Body of pancreas (tissue), 4 donors: ENCODE data around the gene ARHGEF25. TPM values are rescaled to one million over a fixed set of nuclear protein-coding genes. Genes with fewer than 3 reads are reported as not detected.
A peak's percentile ranks its signal among the peaks of the same experiment; 100 is the strongest.

Experiments
- ATAC-seq: fragments of 150-250 bp; one replicate; pipeline ENCODE4 v1.9.1; 2016
- DNase-seq, 4 donors: peaks; one replicate each; pipeline ENCODE4 v3.0.0-alpha.2; 2019
- H3K27ac ChIP-seq, 4 donors: fragments of 200-600 bp; sonication (generic); 1 replicate in 3 of 4; 2 replicates in 1 of 4; pipeline versions ENCODE4 v1.5.1 to v1.6.1; 2016 to 2019; ENCODE audit warnings: mild to moderate bottlenecking in 1 of 4, mixed read lengths in 1 of 4, moderate library complexity in 1 of 4
- H3K27me3 ChIP-seq, 2 donors: fragments of 200-600 bp; sonication (generic); one replicate each; pipeline ENCODE4 v1.6.0; 2016; ENCODE audit warnings: mild to moderate bottlenecking in 1 of 2
- H3K36me3 ChIP-seq, 2 donors: fragments of 200-600 bp; sonication (generic); replicated peaks in 1 of 2; 2 replicates each; pipeline ENCODE4 v1.5.1; 2016; ENCODE audit warnings: low read depth in 2 of 2; ENCODE audit not compliant: insufficient read depth in 1 of 2
- H3K4me1 ChIP-seq: fragments of 200-600 bp; sonication (generic); one replicate; pipeline ENCODE4 v1.6.0; 2016
- H3K4me3 ChIP-seq, 2 donors: fragments of 200-600 bp; sonication (generic); 1 replicate in 1 of 2; 2 replicates in 1 of 2; pipeline ENCODE4 v1.5.1; 2016 to 2019
- H3K9me3 ChIP-seq, 3 donors: fragments of 200-600 bp; sonication (generic); 1 replicate in 2 of 3; 2 replicates in 1 of 3; pipeline ENCODE4 v1.5.1; 2016
- POLR2A ChIP-seq, 3 donors: fragments of 450-650 bp; IDR thresholded peaks; one replicate each; pipeline ENCODE4 v1.6.1; 2016; ENCODE audit warnings: antibody characterized with exemption in 3 of 3, mild to moderate bottlenecking in 2 of 3
- WGBS, 2 donors: methylation state at CpG; one replicate each; pipeline ENCODE4 v1.1.5; 2017; 5-methylcytosine and 5-hydroxymethylcytosine counted together
- intact Hi-C: fragments of 100-400 bp; cut with DNase I; formaldehyde crosslinking; loops from one replicate; pipeline ENCODE4 v1.15.1; 2023
- total RNA-seq, 2 donors: library from RNA; depleted of rRNA; stranded (reverse); fragments of >200 nt; gene quantifications; one replicate each; pipeline ENCODE4 v1.1.0, GENCODE V29; 2016
- TF ChIP-seq, protein P1 (sequence below), 7 experiments: fragments of 450-650 bp in 4 of 7; fragments of 200-600 bp in 3 of 7; sonication (generic) in 3 of 7; IDR thresholded peaks; one replicate each; pipeline ENCODE4 v1.5.1; 2016 to 2019; ENCODE audit warnings: antibody characterized with exemption in 7 of 7

The ARHGEF25 gene
- total RNA-seq, 2 donors from 2014 or later, result 10.1 to 10.9 TPM

DNA sequence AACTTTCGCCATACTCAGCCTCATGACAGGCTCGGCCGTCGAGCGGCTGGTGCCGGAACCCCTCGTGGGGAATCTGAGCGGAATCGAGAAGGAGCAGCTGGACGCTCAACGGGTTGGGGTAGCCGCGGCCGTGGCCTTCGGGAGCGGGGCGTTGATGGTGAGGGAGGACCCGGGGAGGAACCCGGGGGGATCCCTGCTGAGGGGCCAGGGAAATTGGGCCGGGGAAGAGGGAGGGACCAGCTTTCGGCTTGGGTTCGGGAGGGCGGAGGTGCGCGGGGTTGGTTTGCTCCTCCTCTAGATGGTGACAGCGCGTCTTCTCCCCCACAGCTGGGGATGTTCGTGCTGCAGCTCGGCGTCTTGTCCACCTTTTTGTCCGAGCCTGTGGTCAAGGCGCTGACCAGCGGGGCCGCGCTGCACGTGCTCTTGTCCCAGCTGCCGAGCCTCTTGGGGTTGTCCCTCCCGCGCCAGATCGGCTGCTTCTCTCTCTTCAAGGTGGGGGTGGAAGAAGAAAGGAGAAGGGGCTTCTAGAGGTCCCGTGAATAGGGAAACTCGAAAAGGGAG is 9.8 kb downstream of the ARHGEF25 start:
- DNase-seq, result peak in 1 of 4 donors; percentile 23
- Histone ChIP-seq H3K4me1 (peaks cover 21% of the 10 kb centered on the region), H3K27me3 (peaks cover 0 to 17% of the 10 kb centered on the region in 2 donors), H3K9me3 (no peaks in the 10 kb centered on the region), H3K36me3 (no peaks in the 10 kb centered on the region), H3K27ac (no peak overlapping the region), H3K4me3 (no peak overlapping the region)
- intact Hi-C loops, result no loop called here
- TF ChIP-seq, protein P1, sequence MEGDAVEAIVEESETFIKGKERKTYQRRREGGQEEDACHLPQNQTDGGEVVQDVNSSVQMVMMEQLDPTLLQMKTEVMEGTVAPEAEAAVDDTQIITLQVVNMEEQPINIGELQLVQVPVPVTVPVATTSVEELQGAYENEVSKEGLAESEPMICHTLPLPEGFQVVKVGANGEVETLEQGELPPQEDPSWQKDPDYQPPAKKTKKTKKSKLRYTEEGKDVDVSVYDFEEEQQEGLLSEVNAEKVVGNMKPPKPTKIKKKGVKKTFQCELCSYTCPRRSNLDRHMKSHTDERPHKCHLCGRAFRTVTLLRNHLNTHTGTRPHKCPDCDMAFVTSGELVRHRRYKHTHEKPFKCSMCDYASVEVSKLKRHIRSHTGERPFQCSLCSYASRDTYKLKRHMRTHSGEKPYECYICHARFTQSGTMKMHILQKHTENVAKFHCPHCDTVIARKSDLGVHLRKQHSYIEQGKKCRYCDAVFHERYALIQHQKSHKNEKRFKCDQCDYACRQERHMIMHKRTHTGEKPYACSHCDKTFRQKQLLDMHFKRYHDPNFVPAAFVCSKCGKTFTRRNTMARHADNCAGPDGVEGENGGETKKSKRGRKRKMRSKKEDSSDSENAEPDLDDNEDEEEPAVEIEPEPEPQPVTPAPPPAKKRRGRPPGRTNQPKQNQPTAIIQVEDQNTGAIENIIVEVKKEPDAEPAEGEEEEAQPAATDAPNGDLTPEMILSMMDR (IDR thresholded peaks at IDR 0.05), result no peak
- TF ChIP-seq POLR2A (IDR thresholded peaks at IDR 0.05), result no peak
- peak; percentile 9 for ATAC-seq
- 0 to 2% methylated on average over 7 to 35 of the region's 42 CpGs for WGBS, 2 donors

DNA sequence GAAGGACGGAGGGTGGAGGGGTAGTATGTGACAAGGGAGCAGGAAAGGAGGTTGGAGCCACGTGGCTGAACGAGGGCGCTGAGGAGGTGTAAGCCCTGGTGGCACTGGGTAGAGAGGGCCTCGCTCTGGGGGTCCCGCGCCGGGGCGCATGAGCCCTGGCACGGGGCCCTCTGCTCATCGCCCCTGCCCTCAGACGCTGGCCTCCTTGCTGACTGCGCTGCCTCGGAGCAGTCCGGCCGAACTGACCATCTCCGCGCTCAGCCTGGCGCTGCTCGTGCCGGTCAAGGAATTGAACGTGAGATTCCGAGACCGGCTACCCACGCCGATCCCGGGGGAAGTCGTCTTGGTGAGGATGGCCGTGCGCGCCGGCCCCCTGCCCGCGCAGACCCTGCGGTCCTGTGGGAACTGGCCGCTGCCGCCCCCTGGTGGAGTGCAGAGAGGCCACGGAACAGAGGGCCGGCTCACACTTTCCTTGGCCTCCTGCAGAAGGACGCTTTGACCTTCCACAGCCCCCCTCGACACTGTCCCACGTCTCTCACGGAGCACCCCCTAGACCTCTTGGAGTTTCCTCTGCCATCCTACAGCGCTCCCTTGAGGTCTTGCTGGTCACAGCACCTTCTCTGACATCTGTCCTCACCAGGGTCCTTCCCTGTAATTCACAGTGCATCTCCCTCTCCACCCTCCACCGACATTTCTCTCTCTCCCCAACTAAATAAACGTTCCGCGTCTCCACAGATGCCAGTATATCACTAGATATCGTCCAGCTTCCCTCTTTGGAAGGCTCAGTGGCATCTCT is 10.5 kb downstream of the ARHGEF25 start:
- DNase-seq, result peak; percentile 50 to 73 (median 68)
- peaks cover 21% of the 10 kb centered on the region for H3K4me1 ChIP-seq
- WGBS, 2 donors, result 1% methylated on average over 23 to 48 of the region's 49 CpGs
- ATAC-seq, result peak; percentile 77
- intact Hi-C loops, result loop anchor here (2.0 kb wide), 1 partner anchor 41 kb away; no protein-coding TSS in a partner anchor
- H3K9me3 ChIP-seq, result no peaks in the 10 kb centered on the region
- TF ChIP-seq POLR2A (IDR thresholded peaks at IDR 0.05), result no peak
- TF ChIP-seq, protein P1 (IDR thresholded peaks at IDR 0.05), result peak; percentile 80 to 90 (median 87)
- H3K27ac ChIP-seq, result no peak overlapping the region
- H3K27me3 ChIP-seq, result peaks cover 0 to 23% of the 10 kb centered on the region in 2 donors
- no peak overlapping the region for H3K4me3 ChIP-seq
- no peaks in the 10 kb centered on the region for H3K36me3 ChIP-seq

DNA sequence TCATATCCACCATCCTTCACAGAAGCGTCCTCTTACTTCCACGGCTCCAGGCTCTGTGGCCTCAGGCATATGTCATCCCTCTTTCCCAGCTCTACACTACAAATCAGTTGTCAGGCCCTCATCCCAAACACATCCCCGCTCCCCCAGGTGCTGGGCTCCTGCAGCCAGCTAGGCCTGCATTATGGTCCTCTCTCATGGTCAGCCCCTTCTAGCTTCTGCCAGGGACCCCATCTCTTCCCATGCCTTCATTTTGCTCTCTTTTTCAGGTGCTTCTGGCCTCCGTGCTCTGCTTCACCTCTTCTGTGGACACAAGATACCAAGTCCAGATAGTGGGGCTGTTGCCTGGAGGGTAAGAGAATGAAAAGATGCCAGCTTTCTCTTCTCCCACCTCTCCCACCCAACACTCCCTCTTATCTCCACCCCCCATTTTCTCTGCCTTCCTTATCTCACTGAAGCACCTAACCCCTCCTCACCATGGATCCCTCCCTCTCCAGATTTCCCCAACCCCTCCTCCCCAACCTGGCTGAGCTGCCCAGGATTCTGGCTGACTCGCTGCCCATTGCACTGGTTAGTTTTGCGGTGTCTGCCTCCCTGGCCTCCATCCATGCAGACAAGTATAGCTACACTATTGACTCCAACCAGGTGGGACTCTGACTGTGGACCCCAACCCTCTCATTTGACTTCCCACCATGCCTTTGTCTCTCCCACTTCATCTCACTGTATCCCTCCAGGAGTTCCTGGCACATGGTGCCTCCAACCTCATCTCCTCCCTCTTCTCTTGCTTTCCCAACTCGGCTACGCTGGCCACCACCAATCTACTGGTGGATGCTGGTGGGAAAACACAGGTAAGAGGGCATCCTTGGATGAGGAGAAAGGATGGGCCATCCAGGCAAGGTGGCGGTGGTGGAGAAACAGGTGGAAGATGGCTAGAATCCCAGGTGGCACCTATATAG is 11.3 kb downstream of the ARHGEF25 start:
- WGBS, 2 donors, result 63 to 64% methylated on average over 9 of the region's 9 CpGs
- DNase-seq (no peak), ATAC-seq (no peak)
- intact Hi-C loops, result loop anchor here (2.0 kb wide), 1 partner anchor 42 kb away; no protein-coding TSS in a partner anchor
- Histone ChIP-seq H3K36me3 (no peaks in the 10 kb centered on the region), H3K4me1 (peaks cover 23% of the 10 kb centered on the region), H3K4me3 (no peak overlapping the region), H3K9me3 (no peaks in the 10 kb centered on the region), H3K27me3 (peaks cover 0 to 26% of the 10 kb centered on the region in 2 donors), H3K27ac (no peak overlapping the region)
- TF ChIP-seq, protein P1 (IDR thresholded peaks at IDR 0.05), result no peak
- TF ChIP-seq POLR2A (IDR thresholded peaks at IDR 0.05), result no peak

DNA sequence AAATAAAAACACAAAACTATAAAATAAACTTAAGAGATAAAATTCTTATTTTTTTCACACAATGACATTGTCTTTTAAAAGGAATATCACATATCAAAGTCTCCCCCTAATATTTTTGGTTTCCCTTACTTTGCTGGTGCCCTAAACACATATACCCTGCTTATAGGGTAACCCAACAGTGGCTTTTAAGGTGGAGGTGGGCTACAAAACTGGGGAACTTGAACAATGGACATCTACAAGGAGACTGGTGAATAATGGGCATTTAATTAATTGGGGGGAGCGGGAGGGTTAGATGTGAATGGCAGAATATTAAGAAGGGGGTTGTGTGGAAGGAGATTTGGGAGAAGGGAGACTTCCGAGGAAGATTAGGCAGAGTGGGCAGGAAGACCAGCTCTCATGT is 12.2 kb downstream of the ARHGEF25 start:
- H3K36me3 ChIP-seq, result no peaks in the 10 kb centered on the region
- peaks cover 0 to 28% of the 10 kb centered on the region in 2 donors for H3K27me3 ChIP-seq
- peaks cover 28% of the 10 kb centered on the region for H3K4me1 ChIP-seq
- TF ChIP-seq, protein P1 (IDR thresholded peaks at IDR 0.05), result no peak
- no peaks in the 10 kb centered on the region for H3K9me3 ChIP-seq
- intact Hi-C loops, result loop anchor here (2.0 kb wide), 1 partner anchor 43 kb away; no protein-coding TSS in a partner anchor
- DNase-seq, result no peak
- WGBS, 2 donors, result 58 to 62% methylated on average over 2 of the region's 2 CpGs
- no peak for ATAC-seq
- H3K4me3 ChIP-seq, result no peak overlapping the region
- H3K27ac ChIP-seq, result no peak overlapping the region
